GM18870 (cell line): ENCODE results near the gene PPA1.
"Not testable (repeated sequence)": the region's sequence is repeated elsewhere in the genome, so short reads cannot be mapped to it uniquely, and the experiment has no call there.

ENCODE experiments used
- ATAC-seq: cut with Tn5 transposase; IDR thresholded peaks from one replicate; pipeline ENCODE4 v1.9.1; 2021; ENCODE audit warnings: moderate library complexity; ENCODE audit not compliant: unreplicated experiment

The PPA1 gene

DNA sequence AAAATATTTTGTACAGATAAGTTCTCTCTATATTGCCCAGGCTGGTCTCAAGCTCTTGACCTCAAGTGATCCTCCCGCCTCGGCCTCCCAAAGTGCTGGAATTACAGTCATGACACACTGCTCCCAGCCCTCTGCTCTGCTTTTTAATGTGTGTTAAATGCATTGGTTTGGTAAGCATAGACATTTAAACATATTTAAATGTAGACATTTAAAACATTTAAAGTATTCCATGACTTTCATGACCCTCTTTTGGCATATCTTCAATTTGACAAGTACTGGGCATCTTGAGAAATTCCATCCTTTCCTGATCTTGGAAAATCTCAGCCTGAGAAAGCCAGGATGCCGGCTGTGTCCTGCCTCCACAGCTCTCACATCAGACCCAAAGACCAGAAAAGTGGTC is 57.7 kb downstream of the PPA1 start:
- ATAC-seq = no peak

DNA sequence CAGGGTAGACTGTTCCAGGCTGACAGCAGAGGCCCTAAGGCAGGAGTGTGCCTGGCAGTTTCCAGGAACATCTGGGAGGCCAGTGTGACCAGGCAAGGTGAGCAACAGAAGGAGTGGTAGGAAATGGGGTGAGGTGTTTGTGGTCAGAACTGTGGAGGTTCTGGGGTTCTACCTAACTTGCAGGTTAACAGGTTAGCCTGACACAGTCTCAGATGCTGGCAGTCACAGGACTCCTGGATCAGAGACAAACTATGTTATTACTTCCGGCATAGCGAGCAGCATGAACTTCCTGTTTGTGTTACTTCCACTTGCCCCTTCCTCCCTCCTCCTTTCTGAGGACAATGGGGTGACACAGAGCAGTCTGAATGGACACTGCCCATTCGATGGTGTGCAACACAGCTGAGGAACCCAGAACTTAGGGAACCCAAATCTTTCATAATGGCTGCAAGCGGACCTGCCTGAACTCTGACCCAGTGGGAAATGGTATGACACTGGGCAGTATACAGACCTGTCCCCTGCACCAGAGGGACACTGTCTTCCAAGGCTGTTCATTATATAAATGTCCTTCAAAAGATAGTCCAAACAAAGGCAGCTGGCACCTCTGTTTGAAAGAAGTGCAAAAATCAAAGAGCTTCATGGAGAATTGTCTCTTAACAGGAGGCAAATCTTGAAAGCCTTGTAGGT is 59.0 kb downstream of the PPA1 start:
- ATAC-seq = no peak

DNA sequence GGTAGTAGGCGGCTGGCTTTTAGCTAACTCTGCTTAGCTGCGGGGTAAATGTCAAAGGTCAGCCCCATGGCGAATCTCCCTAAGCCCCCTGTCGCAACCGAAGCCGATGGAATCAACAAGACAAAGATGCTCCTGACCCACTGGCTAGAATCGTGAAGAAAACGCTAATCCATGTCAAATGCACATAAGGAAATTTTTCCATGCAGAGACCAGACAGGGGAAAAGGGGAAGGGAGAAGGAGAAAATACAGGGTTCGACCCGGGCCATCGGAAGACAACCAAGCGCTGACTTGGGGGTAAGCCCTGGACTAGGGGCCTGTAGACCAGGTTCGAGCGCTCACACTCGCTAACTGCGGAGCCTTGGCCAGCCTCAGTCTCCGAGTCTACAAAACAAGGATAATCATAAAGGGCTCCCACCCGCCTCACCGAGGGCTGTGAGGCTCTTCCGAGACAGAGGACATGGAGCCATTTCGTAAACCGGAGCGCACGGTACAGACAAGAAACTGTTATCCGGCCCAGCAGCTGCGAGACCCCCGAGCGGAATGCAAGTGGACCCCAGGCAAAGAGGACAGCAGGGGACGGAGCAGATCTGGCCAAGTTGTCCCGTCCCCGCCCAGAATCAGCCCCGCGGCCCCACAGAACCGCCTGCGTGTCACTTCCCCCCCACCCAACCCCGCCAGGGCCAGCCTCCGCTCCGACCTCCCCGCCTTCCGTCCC is 63.4 kb downstream of the PPA1 start:
- ATAC-seq = no peak

DNA sequence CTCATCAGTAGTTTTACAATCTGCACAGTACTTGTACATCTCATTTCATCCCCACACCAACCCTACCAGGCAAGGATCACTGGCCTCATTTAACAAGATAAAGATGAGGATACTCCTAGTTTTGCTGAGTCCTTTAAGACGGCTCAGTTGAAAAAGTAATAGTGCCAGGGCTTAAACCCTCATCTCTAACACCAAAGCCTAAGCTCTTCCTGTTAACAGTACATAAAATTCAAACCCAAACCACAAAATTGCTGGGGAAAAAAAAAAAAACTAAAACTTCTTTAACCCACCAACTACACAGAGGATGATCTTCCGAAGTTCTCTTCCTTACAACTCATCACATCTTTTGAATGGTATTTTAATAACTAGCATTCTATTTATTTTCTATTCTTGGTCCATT is 64.2 kb downstream of the PPA1 start:
- ATAC-seq = no peak

DNA sequence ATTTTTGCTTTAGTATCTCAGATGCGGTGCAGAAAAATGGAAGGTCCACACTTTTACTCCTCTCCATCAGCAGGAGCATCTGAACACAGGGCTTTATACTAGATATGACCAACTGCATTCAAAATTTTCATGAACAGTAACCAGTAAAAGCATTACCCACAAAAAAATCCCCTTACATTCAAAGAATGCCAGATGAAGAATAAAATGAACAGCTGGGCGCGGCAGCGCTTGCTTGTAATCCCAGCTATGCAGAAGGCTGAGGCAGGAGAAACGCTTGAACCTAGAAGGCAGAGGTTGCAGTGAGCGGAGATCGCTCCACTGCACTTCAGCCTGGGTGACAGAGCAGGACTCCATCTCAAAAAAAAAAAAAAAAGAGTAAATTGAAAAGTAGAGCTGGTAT is 66.0 kb downstream of the PPA1 start:
- no peak for ATAC-seq

DNA sequence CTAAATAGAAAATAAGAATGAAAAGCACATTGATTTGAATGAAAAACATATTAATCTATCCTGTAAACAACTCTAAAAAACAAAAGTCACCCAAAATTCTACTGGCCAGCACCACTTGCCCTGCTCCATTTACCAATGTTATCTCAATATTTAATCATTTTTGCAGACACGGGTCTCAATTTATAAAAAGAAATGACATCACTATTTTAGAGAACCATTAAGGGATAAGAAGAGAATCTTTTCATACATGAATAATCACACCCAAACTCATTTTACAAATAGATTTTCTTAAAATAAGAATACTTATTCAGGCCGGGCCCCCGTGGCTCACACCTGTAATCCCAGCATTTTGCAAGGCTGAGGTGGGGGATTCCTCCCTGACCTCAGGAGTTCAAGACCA is 66.8 kb downstream of the PPA1 start:
- ATAC-seq = no peak

DNA sequence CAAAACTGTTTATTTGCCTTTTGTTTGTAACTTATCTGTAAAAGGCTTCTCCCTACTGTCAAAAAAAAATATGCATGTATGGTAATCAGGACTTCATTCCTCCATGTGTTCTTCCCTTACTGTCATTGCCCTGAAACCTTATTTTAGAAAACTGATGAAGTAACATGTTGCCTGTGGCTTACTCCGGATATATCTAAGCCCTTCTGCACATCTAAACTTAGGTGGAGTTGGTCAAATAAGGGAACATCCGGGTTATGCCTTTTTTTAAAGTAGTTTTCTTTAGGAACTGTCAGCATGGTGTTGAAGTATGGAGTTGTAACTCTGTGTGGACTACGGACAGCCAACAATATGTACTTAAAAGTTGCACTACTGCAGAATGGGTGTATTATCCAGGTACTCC is 69.1 kb downstream of the PPA1 start:
- ATAC-seq = no peak

DNA sequence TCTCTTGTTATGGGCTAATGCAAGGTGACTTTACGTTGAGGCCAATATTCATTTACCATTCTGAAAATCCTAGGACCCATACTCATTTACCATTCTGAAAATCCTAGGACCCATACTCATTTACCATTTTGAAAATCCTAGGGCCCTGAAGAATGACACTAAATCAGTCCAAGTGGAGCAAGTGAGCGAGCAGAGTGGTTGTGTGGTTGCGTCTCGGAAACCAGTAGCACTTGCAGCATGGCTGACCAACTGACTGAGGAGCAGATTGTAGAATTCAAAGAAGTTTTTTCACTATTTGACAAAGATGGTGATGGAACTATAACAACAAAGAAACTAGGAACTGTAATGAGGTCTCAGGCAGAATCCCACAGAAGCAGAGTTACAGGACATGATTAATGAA is 69.8 kb downstream of the PPA1 start:
- ATAC-seq = no peak

DNA sequence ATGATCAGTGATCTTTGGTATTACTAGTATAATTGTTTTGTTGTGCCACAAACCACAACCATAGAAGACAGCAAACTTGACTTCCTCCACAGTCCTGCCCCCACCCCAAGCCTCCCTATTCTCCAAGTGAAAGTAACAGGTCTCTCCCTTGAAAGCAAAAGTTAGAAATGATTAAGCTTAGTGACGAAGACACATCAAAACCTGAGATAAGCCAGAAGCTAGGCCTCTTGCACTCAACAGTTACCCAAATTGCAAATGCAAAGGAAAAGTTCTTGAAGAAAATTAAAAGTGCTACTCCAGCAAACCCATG is 70.4 kb downstream of the PPA1 start:
- peak; percentile 50 for ATAC-seq

DNA sequence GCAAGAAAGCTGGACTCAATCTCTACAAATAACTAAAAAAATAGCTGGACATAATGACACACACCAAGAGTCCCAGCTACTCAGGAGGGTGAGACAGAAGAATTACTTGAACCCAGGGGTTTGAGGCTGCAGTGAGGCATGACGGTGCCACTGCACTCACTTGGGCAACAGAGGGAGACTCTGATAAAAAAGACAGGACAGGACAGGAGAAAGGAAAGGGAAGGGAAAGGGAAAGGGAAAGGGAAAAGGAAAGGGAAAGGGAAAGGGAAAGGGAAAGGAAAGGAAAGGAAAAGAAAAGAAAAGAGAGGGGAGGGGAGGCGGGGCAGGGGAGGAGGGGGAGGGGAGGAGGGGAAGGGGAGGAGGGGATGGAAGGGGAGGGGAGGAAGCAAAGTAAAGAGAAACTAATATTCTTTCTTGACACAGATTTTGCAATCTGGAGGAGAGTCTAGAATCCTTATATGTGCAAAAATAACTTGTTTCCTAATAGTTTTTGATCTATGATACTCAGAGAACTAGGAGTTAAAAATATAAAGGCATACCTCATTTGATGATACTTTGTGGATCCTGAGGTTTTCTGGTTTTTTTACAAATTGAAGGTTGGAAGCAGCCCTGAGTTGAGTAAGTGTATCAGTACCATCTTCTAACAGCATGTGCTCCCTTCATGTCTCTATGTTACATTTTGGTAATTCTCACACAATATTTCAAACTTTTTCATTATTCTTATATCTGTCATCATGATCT is 70.9 kb downstream of the PPA1 start:
- peak; percentile 19 for ATAC-seq

DNA sequence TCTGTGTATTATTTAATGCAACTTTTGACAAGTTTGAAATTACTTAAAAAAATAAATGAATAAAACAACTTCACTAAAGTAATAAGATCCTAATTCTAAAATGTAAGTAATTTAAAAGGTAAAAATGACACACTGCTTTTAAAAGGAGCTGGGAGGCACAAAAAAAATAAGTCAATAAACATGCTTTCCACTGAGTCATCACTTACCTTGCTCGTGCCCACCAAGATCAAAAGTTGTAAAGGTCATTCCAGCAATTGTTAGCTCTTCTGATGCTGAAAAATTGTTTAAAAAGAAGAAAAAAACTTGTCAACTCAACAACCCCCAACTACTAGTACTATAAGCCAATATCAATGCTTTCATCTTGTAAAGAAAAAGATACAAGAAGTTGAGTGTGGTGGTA is 72.4 kb downstream of the PPA1 start:
- ATAC-seq = no peak

DNA sequence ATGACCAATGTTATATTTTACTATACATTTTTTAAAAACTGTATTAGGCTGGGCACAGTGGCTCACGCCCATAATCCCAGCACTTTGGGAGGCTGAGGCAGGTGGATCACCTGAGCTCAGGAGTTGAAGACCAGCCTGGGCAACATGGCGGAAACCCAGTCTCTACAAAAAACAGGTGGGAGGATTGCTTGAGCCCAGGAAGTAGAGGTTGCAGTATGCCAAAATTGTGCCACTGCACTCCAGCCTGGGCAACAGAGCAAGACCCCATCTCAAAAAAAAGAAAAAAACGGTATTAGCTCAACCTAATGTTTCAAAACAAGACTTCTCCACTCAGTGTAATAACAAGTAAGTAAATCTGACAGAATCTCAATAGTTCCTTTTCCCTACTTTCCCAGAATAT is 73.9 kb downstream of the PPA1 start:
- ATAC-seq = not testable (repeated sequence)

DNA sequence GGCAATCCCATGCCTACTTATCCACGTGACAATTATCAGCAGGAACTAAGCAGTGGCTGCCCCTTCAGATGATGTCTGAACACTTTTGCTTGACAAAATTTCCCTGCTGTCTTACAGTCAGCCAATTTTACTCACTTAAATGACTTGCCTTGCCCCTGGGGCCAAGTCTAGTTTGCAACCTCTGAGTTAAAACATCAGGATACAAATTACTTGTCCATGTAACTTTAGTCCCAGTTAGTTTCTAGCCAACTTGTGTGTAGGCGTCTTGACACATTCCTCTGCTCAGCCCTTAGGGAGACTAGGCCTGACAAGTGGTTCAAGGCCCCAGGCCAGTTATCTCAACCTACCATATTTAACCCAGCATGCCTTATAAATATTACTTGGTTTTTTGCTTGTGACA is 75.1 kb downstream of the PPA1 start:
- no peak for ATAC-seq

DNA sequence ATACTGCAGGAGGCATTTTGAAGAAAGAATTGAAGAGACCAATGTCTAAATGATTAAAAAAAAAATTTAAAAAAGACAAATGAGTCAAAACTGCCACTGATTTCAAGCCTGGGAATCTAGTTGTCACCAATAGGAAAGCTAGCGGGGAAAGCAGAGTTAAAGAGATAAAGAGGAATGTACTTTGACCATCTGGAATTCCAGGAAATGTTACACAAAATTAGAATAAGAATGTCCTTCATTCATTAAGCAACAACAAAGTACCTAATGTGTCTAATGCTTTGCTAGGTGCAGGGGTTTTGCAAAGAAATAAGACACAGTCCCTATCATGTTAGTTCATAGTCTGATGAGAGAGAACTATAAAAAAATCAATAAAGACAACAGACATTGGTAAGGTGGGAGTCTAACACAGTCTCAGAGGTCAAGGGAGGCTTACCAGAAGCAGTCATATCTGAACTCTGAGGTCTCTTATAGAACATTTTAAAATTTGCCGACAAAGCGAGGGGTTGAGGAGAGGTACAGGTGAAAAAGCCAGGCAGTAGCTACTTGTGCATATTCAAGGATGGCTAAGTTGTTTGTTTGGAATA is 77.9 kb downstream of the PPA1 start:
- ATAC-seq = no peak
